ENCODE data around the gene XPO6.

The XPO6 gene

DNA sequence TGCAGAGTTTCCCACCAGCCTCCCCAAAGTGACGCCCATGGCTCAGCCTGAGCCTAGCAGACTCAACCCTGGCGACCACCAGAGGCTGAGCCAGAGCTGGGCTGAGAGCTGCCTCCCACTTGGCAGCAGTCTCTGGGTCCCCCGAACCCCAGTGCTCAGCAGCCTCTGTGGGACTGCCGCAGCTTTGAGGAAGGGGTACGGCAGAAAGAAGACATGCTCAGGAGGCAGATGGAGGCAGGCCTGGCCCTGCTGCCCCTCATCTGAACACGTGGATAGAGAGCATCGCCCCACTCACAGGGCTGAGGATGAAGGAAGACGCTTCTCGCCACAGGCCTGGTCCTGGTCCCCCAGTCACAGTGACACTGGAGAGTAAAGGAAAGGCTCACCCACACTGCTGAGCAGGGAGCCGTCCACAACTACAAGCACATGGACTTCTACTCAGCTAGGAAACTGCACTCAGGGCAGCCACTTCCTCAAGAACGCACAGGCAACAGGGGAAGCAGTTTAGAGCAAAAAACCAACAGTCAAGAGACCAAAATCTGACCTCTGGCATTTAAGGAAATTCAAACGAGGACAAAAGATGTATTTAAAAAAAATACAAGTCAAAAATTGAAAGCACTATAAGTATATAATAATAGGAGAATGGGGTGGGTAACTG is 103.0 kb downstream of the XPO6 start:
- Histone ChIP-seq H3K36me3 (ENCODE audit: insufficient read depth) (peaks cover 11% of the 10 kb centered on the region; the same call in 1 of the 2 replicates), H3K4me3 (IDR thresholded peaks at IDR 0.05; ENCODE audit: insufficient read depth, low read depth, low read length) (no peak overlapping the region), H3K4me1 (ENCODE audit: low read depth, poor library complexity, severe bottlenecking) (peaks cover 98% of the 10 kb centered on the region), H4K20me1 (ENCODE audit: insufficient read depth) (no peaks in the 10 kb centered on the region), H2AFZ (ENCODE audit: low read depth) (no peak overlapping the region), H3K79me2 (ENCODE audit: insufficient read depth, low read depth) (peaks cover 26% of the 10 kb centered on the region; the same call in 1 of the 2 replicates), H3K27ac (peak overlapping the region; percentile 94), H3K27me3 (ENCODE audit: insufficient read depth, low read depth) (no peaks in the 10 kb centered on the region), H3K4me2 (peak overlapping the region; percentile 96), H3K9ac (peak overlapping the region; percentile 59; the same call in 1 of the 2 replicates)
- TF ChIP-seq, protein P1, sequence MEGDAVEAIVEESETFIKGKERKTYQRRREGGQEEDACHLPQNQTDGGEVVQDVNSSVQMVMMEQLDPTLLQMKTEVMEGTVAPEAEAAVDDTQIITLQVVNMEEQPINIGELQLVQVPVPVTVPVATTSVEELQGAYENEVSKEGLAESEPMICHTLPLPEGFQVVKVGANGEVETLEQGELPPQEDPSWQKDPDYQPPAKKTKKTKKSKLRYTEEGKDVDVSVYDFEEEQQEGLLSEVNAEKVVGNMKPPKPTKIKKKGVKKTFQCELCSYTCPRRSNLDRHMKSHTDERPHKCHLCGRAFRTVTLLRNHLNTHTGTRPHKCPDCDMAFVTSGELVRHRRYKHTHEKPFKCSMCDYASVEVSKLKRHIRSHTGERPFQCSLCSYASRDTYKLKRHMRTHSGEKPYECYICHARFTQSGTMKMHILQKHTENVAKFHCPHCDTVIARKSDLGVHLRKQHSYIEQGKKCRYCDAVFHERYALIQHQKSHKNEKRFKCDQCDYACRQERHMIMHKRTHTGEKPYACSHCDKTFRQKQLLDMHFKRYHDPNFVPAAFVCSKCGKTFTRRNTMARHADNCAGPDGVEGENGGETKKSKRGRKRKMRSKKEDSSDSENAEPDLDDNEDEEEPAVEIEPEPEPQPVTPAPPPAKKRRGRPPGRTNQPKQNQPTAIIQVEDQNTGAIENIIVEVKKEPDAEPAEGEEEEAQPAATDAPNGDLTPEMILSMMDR (conservative IDR thresholded peaks at IDR 0.05; ENCODE audit: low read depth, low read length) = no peak

DNA sequence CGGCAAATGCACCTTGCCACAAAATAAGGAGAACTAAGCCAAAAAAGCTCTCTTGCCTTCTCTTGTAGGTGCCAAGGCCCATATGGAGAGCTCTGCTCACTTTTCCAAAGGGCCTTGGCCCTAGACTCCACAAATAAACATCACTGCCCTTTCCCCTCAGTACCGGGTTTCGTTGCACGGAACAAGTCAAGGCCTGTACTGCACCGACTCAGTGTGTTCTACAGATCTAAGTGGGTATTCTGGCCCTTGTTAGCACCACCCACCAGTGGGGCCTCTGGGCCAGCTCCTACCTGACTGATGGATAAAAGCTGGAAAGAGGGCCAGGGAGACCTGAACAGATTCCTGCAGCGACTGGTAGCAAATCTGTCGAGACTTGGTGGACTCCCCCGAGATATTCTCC is 104.5 kb downstream of the XPO6 start:
- H3K27ac ChIP-seq = peak overlapping the region; percentile 94
- peaks cover 83% of the 10 kb centered on the region for H3K4me1 ChIP-seq (ENCODE audit: low read depth, poor library complexity, severe bottlenecking)
- H2AFZ ChIP-seq (ENCODE audit: low read depth) = no peak overlapping the region
- peak overlapping the region; percentile 59; the same call in 1 of the 2 replicates for H3K9ac ChIP-seq
- H4K20me1 ChIP-seq (ENCODE audit: insufficient read depth) = no peaks in the 10 kb centered on the region
- TF ChIP-seq, protein P1 (conservative IDR thresholded peaks at IDR 0.05; ENCODE audit: low read depth, low read length) = no peak
- H3K4me3 ChIP-seq (IDR thresholded peaks at IDR 0.05; ENCODE audit: insufficient read depth, low read depth, low read length) = no peak overlapping the region
- H3K4me2 ChIP-seq = peak overlapping the region; percentile 96
- peaks cover 15% of the 10 kb centered on the region; the same call in 1 of the 2 replicates for H3K36me3 ChIP-seq (ENCODE audit: insufficient read depth)
- no peaks in the 10 kb centered on the region for H3K27me3 ChIP-seq (ENCODE audit: insufficient read depth, low read depth)
- H3K79me2 ChIP-seq (ENCODE audit: insufficient read depth, low read depth) = peaks cover 26% of the 10 kb centered on the region; the same call in 1 of the 2 replicates

DNA sequence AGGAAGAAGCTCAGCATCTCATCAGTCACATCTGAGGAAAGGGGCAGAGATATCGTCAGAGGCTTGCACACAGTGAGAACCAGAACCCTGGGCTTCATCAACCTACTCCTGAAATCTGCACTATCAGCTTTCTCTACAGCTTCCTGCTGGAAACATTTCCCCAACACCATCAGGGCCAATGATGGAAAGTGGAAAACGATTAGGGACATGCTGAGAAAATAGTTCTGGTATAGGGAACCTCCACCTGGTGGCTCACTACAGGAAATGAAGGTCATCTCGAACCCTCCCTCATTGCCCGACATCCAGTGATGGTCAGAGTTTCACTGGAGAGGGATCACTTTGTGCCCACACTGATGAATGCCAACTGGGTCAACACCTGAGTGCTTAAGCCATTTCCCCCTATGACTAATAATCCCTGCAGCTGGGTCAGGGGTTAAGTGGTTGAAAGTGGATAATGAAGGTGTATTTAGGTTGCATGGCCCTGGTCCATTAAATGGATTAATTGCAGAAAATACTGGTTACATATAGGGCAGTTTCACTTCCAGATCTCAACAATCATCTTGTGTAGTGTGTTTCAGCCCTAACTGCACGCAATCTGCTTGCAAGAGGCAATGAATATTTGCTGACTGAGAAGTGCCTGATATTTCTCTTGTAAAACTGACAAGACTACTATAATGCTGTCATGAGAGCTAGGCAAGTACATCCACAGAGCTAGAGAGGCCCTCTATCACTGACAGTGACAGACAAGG is 105.1 kb downstream of the XPO6 start:
- TF ChIP-seq, protein P1 (conservative IDR thresholded peaks at IDR 0.05; ENCODE audit: low read depth, low read length) = peak; percentile 51
- Histone ChIP-seq H3K27ac (peak overlapping the region; percentile 94), H3K4me3 (IDR thresholded peaks at IDR 0.05; ENCODE audit: insufficient read depth, low read depth, low read length) (no peak overlapping the region), H2AFZ (ENCODE audit: low read depth) (no peak overlapping the region), H3K27me3 (ENCODE audit: insufficient read depth, low read depth) (no peaks in the 10 kb centered on the region), H3K4me1 (ENCODE audit: low read depth, poor library complexity, severe bottlenecking) (peaks cover 77% of the 10 kb centered on the region), H4K20me1 (ENCODE audit: insufficient read depth) (no peaks in the 10 kb centered on the region), H3K36me3 (ENCODE audit: insufficient read depth) (peaks cover 16% of the 10 kb centered on the region; the same call in 1 of the 2 replicates), H3K4me2 (peak overlapping the region; percentile 96), H3K79me2 (ENCODE audit: insufficient read depth, low read depth) (peaks cover 24% of the 10 kb centered on the region; the same call in 1 of the 2 replicates), H3K9ac (peak overlapping the region; percentile 62)

DNA sequence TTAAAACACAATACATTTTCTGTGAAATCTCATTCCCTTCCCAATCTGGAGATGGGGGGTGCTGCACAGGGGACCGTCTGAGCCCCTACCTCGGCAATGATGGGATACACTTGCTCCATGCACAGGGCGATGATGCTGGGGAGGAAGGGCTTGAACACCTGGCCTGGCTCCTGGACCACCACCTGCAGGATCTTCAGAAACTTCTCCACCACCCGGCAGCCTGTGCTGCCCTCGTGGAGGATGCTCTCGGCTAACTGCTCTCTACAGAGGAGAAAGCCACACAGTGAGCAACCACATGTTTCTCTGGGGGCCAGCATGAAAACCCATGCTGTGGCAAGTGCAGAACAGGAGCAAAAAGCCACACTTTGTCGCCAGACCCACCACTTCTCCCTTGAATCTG is 105.8 kb downstream of the XPO6 start:
- peaks cover 71% of the 10 kb centered on the region for H3K4me1 ChIP-seq (ENCODE audit: low read depth, poor library complexity, severe bottlenecking)
- no peaks in the 10 kb centered on the region for H3K27me3 ChIP-seq (ENCODE audit: insufficient read depth, low read depth)
- H4K20me1 ChIP-seq (ENCODE audit: insufficient read depth) = no peaks in the 10 kb centered on the region
- H3K36me3 ChIP-seq (ENCODE audit: insufficient read depth) = peaks cover 23% of the 10 kb centered on the region; the same call in 1 of the 2 replicates
- peak overlapping the region; percentile 62 for H3K9ac ChIP-seq
- peak overlapping the region; percentile 96 for H3K4me2 ChIP-seq
- H3K79me2 ChIP-seq (ENCODE audit: insufficient read depth, low read depth) = peaks cover 17% of the 10 kb centered on the region; the same call in 1 of the 2 replicates
- H3K4me3 ChIP-seq (IDR thresholded peaks at IDR 0.05; ENCODE audit: insufficient read depth, low read depth, low read length) = no peak overlapping the region
- no peak overlapping the region for H2AFZ ChIP-seq (ENCODE audit: low read depth)
- peak overlapping the region; percentile 94 for H3K27ac ChIP-seq
- TF ChIP-seq, protein P1 (conservative IDR thresholded peaks at IDR 0.05; ENCODE audit: low read depth, low read length) = no peak
